ENCODE measurements around the gene PIP4K2C.

Gene PIP4K2C

DNA sequence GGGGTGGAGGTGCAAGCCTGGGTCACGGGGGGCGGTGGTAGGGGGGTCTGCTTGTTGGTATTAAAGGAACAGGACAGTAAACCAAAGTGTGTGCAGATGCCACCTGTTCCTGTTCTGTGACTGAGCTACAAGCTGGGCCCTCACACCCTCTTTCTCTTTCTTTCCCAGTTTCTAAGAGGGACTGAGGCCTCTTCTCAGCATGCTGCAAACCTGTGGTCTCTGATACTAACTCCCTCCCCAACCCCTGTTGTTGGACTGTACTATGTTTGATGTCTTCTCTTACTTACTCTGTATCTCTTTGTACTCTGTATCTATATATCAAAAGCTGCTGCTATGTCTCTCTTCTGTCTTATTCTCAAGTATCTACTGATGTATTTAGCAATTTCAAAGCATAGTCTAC is 6.9 kb upstream of the PIP4K2C start:
- Histone ChIP-seq H4K20me1 (ENCODE audit: low read depth, low read length) (no peaks in the 10 kb centered on the region), H3K27me3 (ENCODE audit: low read length) (no peaks in the 10 kb centered on the region), H3K9me3 (ENCODE audit: insufficient read depth, low read length) (no peaks in the 10 kb centered on the region), H3K27ac (ENCODE audit: low read depth, low read length) (no peak overlapping the region), H3K9ac (ENCODE audit: low read length) (no peak overlapping the region), H2AFZ (ENCODE audit: low read depth, low read length, severe bottlenecking) (no peak overlapping the region), H3K36me3 (ENCODE audit: low read length) (no peaks in the 10 kb centered on the region), H3K4me3 (ENCODE audit: insufficient read depth, low read length, poor library complexity, severe bottlenecking) (no peak overlapping the region), H3F3A (ENCODE audit: insufficient read depth) (no peaks in the 10 kb centered on the region), H3K9me2 (replicated peaks; ENCODE audit: insufficient read depth, low read length) (no peaks in the 10 kb centered on the region), H3K4me2 (ENCODE audit: low read depth, low read length, poor library complexity, severe bottlenecking) (no peak overlapping the region), H3K79me2 (ENCODE audit: insufficient read depth, low read length) (no peaks in the 10 kb centered on the region)
- no peak for TF ChIP-seq EZH2phosphoT487 (conservative IDR thresholded peaks at IDR 0.05; ENCODE audit: low read length)
- TF ChIP-seq, protein P1, sequence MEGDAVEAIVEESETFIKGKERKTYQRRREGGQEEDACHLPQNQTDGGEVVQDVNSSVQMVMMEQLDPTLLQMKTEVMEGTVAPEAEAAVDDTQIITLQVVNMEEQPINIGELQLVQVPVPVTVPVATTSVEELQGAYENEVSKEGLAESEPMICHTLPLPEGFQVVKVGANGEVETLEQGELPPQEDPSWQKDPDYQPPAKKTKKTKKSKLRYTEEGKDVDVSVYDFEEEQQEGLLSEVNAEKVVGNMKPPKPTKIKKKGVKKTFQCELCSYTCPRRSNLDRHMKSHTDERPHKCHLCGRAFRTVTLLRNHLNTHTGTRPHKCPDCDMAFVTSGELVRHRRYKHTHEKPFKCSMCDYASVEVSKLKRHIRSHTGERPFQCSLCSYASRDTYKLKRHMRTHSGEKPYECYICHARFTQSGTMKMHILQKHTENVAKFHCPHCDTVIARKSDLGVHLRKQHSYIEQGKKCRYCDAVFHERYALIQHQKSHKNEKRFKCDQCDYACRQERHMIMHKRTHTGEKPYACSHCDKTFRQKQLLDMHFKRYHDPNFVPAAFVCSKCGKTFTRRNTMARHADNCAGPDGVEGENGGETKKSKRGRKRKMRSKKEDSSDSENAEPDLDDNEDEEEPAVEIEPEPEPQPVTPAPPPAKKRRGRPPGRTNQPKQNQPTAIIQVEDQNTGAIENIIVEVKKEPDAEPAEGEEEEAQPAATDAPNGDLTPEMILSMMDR (IDR thresholded peaks at IDR 0.05; ENCODE audit: insufficient read depth, low read length, poor library complexity, severe bottlenecking) = no peak

DNA sequence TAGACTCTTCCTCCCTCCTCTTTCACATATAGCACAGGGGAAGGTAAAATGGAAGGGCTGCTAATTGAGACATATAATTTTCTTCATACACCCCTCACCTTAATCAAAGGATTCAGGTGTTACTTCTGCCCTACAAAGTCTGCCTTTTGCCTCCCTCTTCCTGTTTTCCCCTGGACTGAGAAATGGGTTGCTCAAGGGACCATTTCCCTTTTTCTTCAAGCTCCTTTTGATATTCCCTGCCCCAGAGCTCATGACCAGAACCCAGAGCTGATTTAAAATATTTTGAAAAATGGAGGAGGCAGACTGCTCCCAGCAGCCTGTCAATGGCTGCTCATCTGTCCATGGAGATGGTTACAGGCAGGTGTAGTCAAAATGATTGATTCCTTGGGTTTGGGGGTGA is 6.3 kb upstream of the PIP4K2C start:
- Histone ChIP-seq H3K9ac (ENCODE audit: low read length) (no peak overlapping the region), H3K36me3 (ENCODE audit: low read length) (no peaks in the 10 kb centered on the region), H3K27ac (ENCODE audit: low read depth, low read length) (no peak overlapping the region), H3K27me3 (ENCODE audit: low read length) (no peaks in the 10 kb centered on the region), H3K79me2 (ENCODE audit: insufficient read depth, low read length) (no peaks in the 10 kb centered on the region), H3K4me2 (ENCODE audit: low read depth, low read length, poor library complexity, severe bottlenecking) (no peak overlapping the region), H2AFZ (ENCODE audit: low read depth, low read length, severe bottlenecking) (no peak overlapping the region), H3K9me2 (replicated peaks; ENCODE audit: insufficient read depth, low read length) (no peaks in the 10 kb centered on the region), H3F3A (ENCODE audit: insufficient read depth) (no peaks in the 10 kb centered on the region), H3K9me3 (ENCODE audit: insufficient read depth, low read length) (no peaks in the 10 kb centered on the region), H3K4me3 (ENCODE audit: insufficient read depth, low read length, poor library complexity, severe bottlenecking) (no peak overlapping the region), H4K20me1 (ENCODE audit: low read depth, low read length) (no peaks in the 10 kb centered on the region)
- TF ChIP-seq, protein P1 (IDR thresholded peaks at IDR 0.05; ENCODE audit: insufficient read depth, low read length, poor library complexity, severe bottlenecking) = no peak
- no peak for TF ChIP-seq EZH2phosphoT487 (conservative IDR thresholded peaks at IDR 0.05; ENCODE audit: low read length)

DNA sequence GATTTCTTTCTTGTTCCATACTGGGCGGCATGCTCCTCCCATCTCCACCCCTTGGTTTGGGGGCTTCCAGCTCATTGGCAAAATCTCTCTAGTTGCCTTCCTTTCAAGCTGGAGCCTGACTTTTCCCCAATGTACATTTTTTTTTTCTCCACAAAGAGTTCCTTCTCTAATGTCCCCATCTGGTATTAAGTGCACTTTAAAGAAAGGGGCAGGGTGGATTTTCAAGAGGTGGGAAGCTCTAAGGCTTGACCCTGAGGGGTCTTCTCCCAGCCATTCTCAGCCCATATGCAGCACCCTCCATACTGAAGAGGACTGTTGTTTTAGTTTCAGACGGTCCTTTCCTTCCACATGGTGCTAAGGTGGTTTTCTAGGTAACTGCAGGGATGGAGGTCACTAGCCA is 5.8 kb upstream of the PIP4K2C start:
- Histone ChIP-seq H3K27me3 (ENCODE audit: low read length) (no peaks in the 10 kb centered on the region), H2AFZ (ENCODE audit: low read depth, low read length, severe bottlenecking) (no peak overlapping the region), H4K20me1 (ENCODE audit: low read depth, low read length) (no peaks in the 10 kb centered on the region), H3F3A (ENCODE audit: insufficient read depth) (no peaks in the 10 kb centered on the region), H3K9ac (ENCODE audit: low read length) (no peak overlapping the region), H3K4me3 (ENCODE audit: insufficient read depth, low read length, poor library complexity, severe bottlenecking) (no peak overlapping the region), H3K9me3 (ENCODE audit: insufficient read depth, low read length) (no peaks in the 10 kb centered on the region), H3K36me3 (ENCODE audit: low read length) (no peaks in the 10 kb centered on the region), H3K9me2 (replicated peaks; ENCODE audit: insufficient read depth, low read length) (no peaks in the 10 kb centered on the region), H3K27ac (ENCODE audit: low read depth, low read length) (no peak overlapping the region), H3K4me2 (ENCODE audit: low read depth, low read length, poor library complexity, severe bottlenecking) (no peak overlapping the region), H3K79me2 (ENCODE audit: insufficient read depth, low read length) (no peaks in the 10 kb centered on the region)
- TF ChIP-seq EZH2phosphoT487 (conservative IDR thresholded peaks at IDR 0.05; ENCODE audit: low read length) = no peak
- TF ChIP-seq, protein P1 (IDR thresholded peaks at IDR 0.05; ENCODE audit: insufficient read depth, low read length, poor library complexity, severe bottlenecking) = no peak
